ENCODE data around the gene UNC5B. TPM values are rescaled to one million over a fixed set of nuclear protein-coding genes. Genes with fewer than 3 reads are reported as not detected.

Gene UNC5B
- total and polyA plus RNA-seq, 2 donors from 2014 or later = 5.5 to 22.6 TPM

- no peak overlapping the region for H3K9ac ChIP-seq (ENCODE audit: low read length in 3 of 3)
- TF ChIP-seq, protein P1, sequence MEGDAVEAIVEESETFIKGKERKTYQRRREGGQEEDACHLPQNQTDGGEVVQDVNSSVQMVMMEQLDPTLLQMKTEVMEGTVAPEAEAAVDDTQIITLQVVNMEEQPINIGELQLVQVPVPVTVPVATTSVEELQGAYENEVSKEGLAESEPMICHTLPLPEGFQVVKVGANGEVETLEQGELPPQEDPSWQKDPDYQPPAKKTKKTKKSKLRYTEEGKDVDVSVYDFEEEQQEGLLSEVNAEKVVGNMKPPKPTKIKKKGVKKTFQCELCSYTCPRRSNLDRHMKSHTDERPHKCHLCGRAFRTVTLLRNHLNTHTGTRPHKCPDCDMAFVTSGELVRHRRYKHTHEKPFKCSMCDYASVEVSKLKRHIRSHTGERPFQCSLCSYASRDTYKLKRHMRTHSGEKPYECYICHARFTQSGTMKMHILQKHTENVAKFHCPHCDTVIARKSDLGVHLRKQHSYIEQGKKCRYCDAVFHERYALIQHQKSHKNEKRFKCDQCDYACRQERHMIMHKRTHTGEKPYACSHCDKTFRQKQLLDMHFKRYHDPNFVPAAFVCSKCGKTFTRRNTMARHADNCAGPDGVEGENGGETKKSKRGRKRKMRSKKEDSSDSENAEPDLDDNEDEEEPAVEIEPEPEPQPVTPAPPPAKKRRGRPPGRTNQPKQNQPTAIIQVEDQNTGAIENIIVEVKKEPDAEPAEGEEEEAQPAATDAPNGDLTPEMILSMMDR (IDR thresholded peaks at IDR 0.05; ENCODE audit: borderline replicate concordance, extremely low read depth, insufficient read depth) = no peak
- no peak overlapping the region for H3K27ac ChIP-seq (ENCODE audit: low read depth in 2 of 2, low read length in 2 of 2)
- H3K4me1 ChIP-seq (ENCODE audit: control insufficient read depth in 2 of 3, insufficient read depth in 2 of 3, low read depth in 1 of 3, low read length in 3 of 3) = peaks cover 0 to 11% (median 0%) of the 10 kb centered on the region in 3 donors
- no peaks in the 10 kb centered on the region for H3K27me3 ChIP-seq (ENCODE audit: control insufficient read depth, insufficient read depth, low read length)
- intact Hi-C loops (cut with DNase I) = no loop called here
- peak in 2 of 5 donors; percentile 9 to 37 for DNase-seq
- FAIRE-seq = no peak
- H3K4me3 ChIP-seq (ENCODE audit: low read length in 3 of 3) = no peak overlapping the region
- H3K36me3 ChIP-seq (ENCODE audit: control insufficient read depth in 2 of 3, insufficient read depth in 3 of 3, low read length in 3 of 3) = no peaks in the 10 kb centered on the region
- H3K9me3 ChIP-seq (ENCODE audit: control insufficient read depth in 2 of 3, insufficient read depth in 1 of 3, low read length in 3 of 3) = no peaks in the 10 kb centered on the region
These were observed 11.1 kb downstream of the UNC5B start for GRCh38 chr10:71223347-71224058.

DNA sequence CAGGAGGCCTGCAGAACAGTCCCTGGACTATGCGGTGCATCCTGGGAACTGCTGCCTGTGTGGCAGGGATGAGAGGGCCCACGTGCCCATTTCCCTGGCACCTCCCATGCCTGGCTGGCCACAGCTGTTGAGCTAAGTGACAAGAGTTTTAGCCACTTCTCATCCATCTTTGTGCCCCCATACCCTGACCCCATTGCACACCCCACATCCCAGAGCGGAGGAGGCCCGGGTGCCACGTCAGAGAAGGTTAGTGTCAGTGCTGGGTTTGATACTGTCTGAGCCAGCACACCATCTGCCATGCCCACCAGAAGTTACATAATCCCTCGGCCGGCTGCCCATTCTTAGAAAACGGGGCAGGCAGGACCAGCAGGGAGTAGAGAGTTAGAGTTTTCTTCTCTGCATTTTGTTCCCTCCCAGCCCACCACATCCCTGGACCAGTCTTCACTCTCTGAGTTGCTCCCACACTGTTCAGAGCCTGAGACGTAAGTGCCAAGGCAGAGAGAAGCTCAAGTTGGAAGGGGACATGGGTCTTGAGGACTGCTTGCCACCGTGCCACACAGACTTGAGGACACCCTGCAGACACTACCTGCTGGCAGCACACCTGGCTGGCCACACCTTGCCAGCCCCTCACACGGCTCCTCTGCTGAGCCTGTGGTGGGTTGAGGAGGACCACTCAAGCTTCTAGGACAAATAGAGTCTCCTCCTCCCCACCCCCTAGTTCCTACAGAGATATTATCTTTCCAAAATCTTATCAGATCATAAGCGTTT, 13.1 kb downstream of the UNC5B start:
- DNase-seq (peak in 2 of 5 donors; percentile 25 to 44), FAIRE-seq (no peak)
- intact Hi-C loops (cut with DNase I) = no loop called here
- Histone ChIP-seq H3K36me3 (ENCODE audit: control insufficient read depth in 2 of 3, insufficient read depth in 3 of 3, low read length in 3 of 3) (no peaks in the 10 kb centered on the region), H3K4me3 (ENCODE audit: low read length in 3 of 3) (no peak overlapping the region), H3K9me3 (ENCODE audit: control insufficient read depth in 2 of 3, insufficient read depth in 1 of 3, low read length in 3 of 3) (no peaks in the 10 kb centered on the region), H3K4me1 (ENCODE audit: control insufficient read depth in 2 of 3, insufficient read depth in 2 of 3, low read depth in 1 of 3, low read length in 3 of 3) (peaks cover 0 to 18% (median under 1%) of the 10 kb centered on the region in 3 donors), H3K27me3 (ENCODE audit: control insufficient read depth, insufficient read depth, low read length) (no peaks in the 10 kb centered on the region), H3K9ac (ENCODE audit: low read length in 3 of 3) (no peak overlapping the region), H3K27ac (ENCODE audit: low read depth in 2 of 2, low read length in 2 of 2) (no peak overlapping the region)
- TF ChIP-seq, protein P1 (IDR thresholded peaks at IDR 0.05; ENCODE audit: borderline replicate concordance, extremely low read depth, insufficient read depth) = no peak

- no peak for FAIRE-seq
- DNase-seq = peak; percentile 66 to 84 (median 77)
- H3K9ac ChIP-seq (ENCODE audit: low read length in 3 of 3) = no peak overlapping the region
- TF ChIP-seq, protein P1 (IDR thresholded peaks at IDR 0.05; ENCODE audit: borderline replicate concordance, extremely low read depth, insufficient read depth) = no peak
- no peak overlapping the region for H3K27ac ChIP-seq (ENCODE audit: low read depth in 2 of 2, low read length in 2 of 2)
- H3K36me3 ChIP-seq (ENCODE audit: control insufficient read depth in 2 of 3, insufficient read depth in 3 of 3, low read length in 3 of 3) = no peaks in the 10 kb centered on the region
- no peak overlapping the region for H3K4me3 ChIP-seq (ENCODE audit: low read length in 3 of 3)
- peaks cover 13 to 28% (median 15%) of the 10 kb centered on the region in 3 donors for H3K4me1 ChIP-seq (ENCODE audit: control insufficient read depth in 2 of 3, insufficient read depth in 2 of 3, low read depth in 1 of 3, low read length in 3 of 3)
- intact Hi-C loops (cut with DNase I) = no loop called here
- H3K27me3 ChIP-seq (ENCODE audit: control insufficient read depth, insufficient read depth, low read length) = no peaks in the 10 kb centered on the region
- H3K9me3 ChIP-seq (ENCODE audit: control insufficient read depth in 2 of 3, insufficient read depth in 1 of 3, low read length in 3 of 3) = no peaks in the 10 kb centered on the region
These were observed 16.7 kb downstream of the UNC5B start for GRCh38 chr10:71228875-71229675.

Measured in kidney (tissue), 14 donors.